ENCODE data around the gene CASP9. TPM values are rescaled to one million over a fixed set of nuclear protein-coding genes. Genes with fewer than 3 reads are reported as not detected.
"Not testable (repeated sequence)": the region's sequence is repeated elsewhere in the genome, so short reads cannot be mapped to it uniquely, and the experiment has no call there.

Gene CASP9
- total and polyA plus RNA-seq, 7 donors: 5.3 to 10.5 (median 8.0) TPM

GRCh38 chr1:15469361-15469760, 54.7 kb downstream of the CASP9 start:
- 19 to 32% (median 26%) methylated on average over 3 of the region's 3 CpGs for WGBS, 3 donors
- Histone ChIP-seq H3K27ac (no peak overlapping the region), H3K4me1 (no peaks in the 10 kb centered on the region), H3K4me3 (no peak overlapping the region), H3K9me3 (no peaks in the 10 kb centered on the region), H3K27me3 (ENCODE audit: insufficient read depth in 3 of 3, low read length in 2 of 3) (peaks cover 0 to 1% (median 0%) of the 10 kb centered on the region in 3 donors), H3K36me3 (ENCODE audit: insufficient read depth in 1 of 2, low read depth in 1 of 2) (no peaks in the 10 kb centered on the region)
- TF ChIP-seq CTCF (IDR thresholded peaks at IDR 0.05): no peak
- DNase-seq: no peak
- intact Hi-C loops (cut with DNase I): no loop called here
- no peak for ATAC-seq

- intact Hi-C loops (cut with DNase I): no loop called here
- Histone ChIP-seq H3K4me1 (no peaks in the 10 kb centered on the region), H3K27me3 (ENCODE audit: insufficient read depth in 3 of 3, low read length in 2 of 3) (peaks cover 0 to 1% (median 0%) of the 10 kb centered on the region in 3 donors), H3K27ac (no peak overlapping the region), H3K9me3 (no peaks in the 10 kb centered on the region), H3K4me3 (no peak overlapping the region), H3K36me3 (ENCODE audit: insufficient read depth in 1 of 2, low read depth in 1 of 2) (no peaks in the 10 kb centered on the region)
- DNase-seq: no peak
- no peak for TF ChIP-seq CTCF (IDR thresholded peaks at IDR 0.05)
- no peak for ATAC-seq
Observed at GRCh38 chr1:15468145-15468544, 55.9 kb downstream of the CASP9 start.

- intact Hi-C loops (cut with DNase I); H3K27me3 ChIP-seq (ENCODE audit: insufficient read depth in 3 of 3, low read length in 2 of 3); H3K36me3 ChIP-seq (ENCODE audit: insufficient read depth in 1 of 2, low read depth in 1 of 2); H3K9me3 ChIP-seq; H3K4me1 ChIP-seq; H3K27ac ChIP-seq; ATAC-seq; H3K4me3 ChIP-seq; DNase-seq: not testable (repeated sequence)
- WGBS, 3 donors: 79 to 87% (median 81%) methylated on average over 21 to 22 of the region's 22 CpGs
Observed at GRCh38 chr1:15466955-15467625, 56.9 kb downstream of the CASP9 start.

- Histone ChIP-seq H3K27me3 (ENCODE audit: insufficient read depth in 3 of 3, low read length in 2 of 3) (peaks cover 0 to 1% (median 0%) of the 10 kb centered on the region in 3 donors), H3K9me3 (no peaks in the 10 kb centered on the region), H3K36me3 (ENCODE audit: insufficient read depth in 1 of 2, low read depth in 1 of 2) (no peaks in the 10 kb centered on the region), H3K27ac (no peak overlapping the region), H3K4me1 (no peaks in the 10 kb centered on the region), H3K4me3 (no peak overlapping the region)
- TF ChIP-seq CTCF (IDR thresholded peaks at IDR 0.05): no peak
- DNase-seq (no peak), ATAC-seq (no peak)
- 71 to 82% (median 79%) methylated on average over 7 of the region's 7 CpGs for WGBS, 3 donors
- intact Hi-C loops (cut with DNase I): no loop called here
Observed at GRCh38 chr1:15465674-15466073, 58.3 kb downstream of the CASP9 start.

GRCh38 chr1:15463926-15464322, 60.1 kb downstream of the CASP9 start:
- intact Hi-C loops (cut with DNase I); DNase-seq; ATAC-seq; H3K27me3 ChIP-seq (ENCODE audit: insufficient read depth in 3 of 3, low read length in 2 of 3); H3K4me1 ChIP-seq; H3K4me3 ChIP-seq; H3K27ac ChIP-seq; H3K9me3 ChIP-seq; H3K36me3 ChIP-seq (ENCODE audit: insufficient read depth in 1 of 2, low read depth in 1 of 2): not testable (repeated sequence)
- WGBS, 3 donors: 92 to 94% (median 93%) methylated on average over 5 of the region's 5 CpGs

- H3K9me3 ChIP-seq; H3K4me3 ChIP-seq; H3K27me3 ChIP-seq (ENCODE audit: insufficient read depth in 3 of 3, low read length in 2 of 3); H3K36me3 ChIP-seq (ENCODE audit: insufficient read depth in 1 of 2, low read depth in 1 of 2); ATAC-seq; DNase-seq; H3K27ac ChIP-seq; H3K4me1 ChIP-seq; intact Hi-C loops (cut with DNase I): not testable (repeated sequence)
- 58 to 70% (median 64%) methylated on average over 12 of the region's 15 CpGs for WGBS, 3 donors
Observed at GRCh38 chr1:15463064-15463800, 60.8 kb downstream of the CASP9 start.
